Adrenal gland (tissue), 12 donors: Measurements from ENCODE around the gene MLKL. TPM values are rescaled to one million over a fixed set of nuclear protein-coding genes. Genes with fewer than 3 reads are reported as not detected.
"Not testable (repeated sequence)": the region's sequence is repeated elsewhere in the genome, so short reads cannot be mapped to it uniquely, and the experiment has no call there.

Experiments used
- DNase-seq, 7 donors: peaks; one replicate each; pipeline ENCODE4 v3.0.0-alpha.2; 2019 to 2020
- H3K27ac ChIP-seq, 5 donors: fragments of 200-600 bp; sonication (generic) in 4 of 5; 1 replicate in 3 of 5; 2 replicates in 2 of 5; pipeline versions ENCODE4 v1.5.1 to v1.8.0; 2016 to 2020; ENCODE audit warnings: mild to moderate bottlenecking in 1 of 5
- H3K27me3 ChIP-seq: fragments of 200-600 bp; 2 replicates; pipeline ENCODE4 v1.8.0; 2021
- H3K36me3 ChIP-seq, 2 donors: fragments of 200-600 bp; replicated peaks in 1 of 2; 1 replicate in 1 of 2; 2 replicates in 1 of 2; pipeline versions ENCODE4 v1.5.1 to v1.8.0; 2018 to 2022
- H3K4me1 ChIP-seq, 2 donors: fragments of 200-600 bp; replicated peaks in 1 of 2; 1 replicate in 1 of 2; 2 replicates in 1 of 2; pipeline versions ENCODE4 v1.5.1 to v1.8.0; 2018 to 2021
- H3K4me3 ChIP-seq, 4 donors: fragments of 200-600 bp; sonication (generic) in 3 of 4; one replicate each; pipeline ENCODE4 v1.5.1; 2016 to 2018
- H3K9me3 ChIP-seq, 3 donors: fragments of 200-600 bp; sonication (generic) in 1 of 3; replicated peaks in 1 of 3; 1 replicate in 2 of 3; 2 replicates in 1 of 3; pipeline versions ENCODE4 v1.5.1 to v1.8.0; 2016 to 2021
- POLR2A ChIP-seq, 2 donors: fragments of 450-650 bp; IDR thresholded peaks; one replicate each; pipeline ENCODE4 v1.6.1; 2017; ENCODE audit warnings: antibody characterized with exemption in 2 of 2, mild to moderate bottlenecking in 2 of 2, moderate library complexity in 1 of 2
- WGBS, 4 donors: extraction: QIAGEN DNeasy Blood & Tissue Kit in 2 of 4; methylation state at CpG; one replicate each; pipeline versions ENCODE4 v1.1.5 to v1.1.7; 2013 to 2017; 5-methylcytosine and 5-hydroxymethylcytosine counted together
- intact Hi-C, 2 donors: fragments of 100-400 bp; cut with DNase I; formaldehyde crosslinking; loops; one replicate each; pipeline versions ENCODE4 v1.14.1 to v1.15.0; 2022 to 2023
- polyA plus RNA-seq, 3 donors: library from polyadenylated mRNA; stranded (reverse); fragments of 200-250 nt in 2 of 3; fragments of 350-450 nt in 1 of 3; fragmentation: Illumina TruSeq in 1 of 3; extraction: RNeasy Lipid Tissue Mini Kit (QIAGEN cat#74804) in 1 of 3; gene quantifications; one replicate each; pipeline ENCODE4 v1.2.3, GENCODE V29; 2013 to 2014
- total RNA-seq, 9 donors: library from RNA; depleted of rRNA in 4 of 9; stranded (reverse); fragments of >200 nt in 4 of 9; fragments of 120-200 nt in 1 of 9; fragmentation: NEBNext Ultra II Directional in 1 of 9; extraction: Animal tissue kit (Norgen Biotek cat#: 25700) in 1 of 9; gene quantifications; one replicate each; pipeline versions ENCODE4 v1.1.0 to v1.2.4, GENCODE V29; 2013 to 2023
- TF ChIP-seq, protein P1 (sequence below), 6 experiments: fragments of 450-650 bp in 4 of 6; fragments of 200-600 bp in 2 of 6; sonication (generic) in 1 of 6; IDR thresholded peaks; 1 replicate in 5 of 6; 2 replicates in 1 of 6; pipeline versions ENCODE4 v1.5.1 to v1.8.0; 2016 to 2021; ENCODE audit warnings: antibody characterized with exemption in 6 of 6, mild to moderate bottlenecking in 2 of 6, moderate library complexity in 1 of 6
- donor health status: healthy with polysubstance abuse.
- donor health status: Bipolar disorder and iron deficiency.
- donor health status: DM: yes; HTN: yes; CAD: no.
- donor health status: DM: no; HTN: no; CAD: no.
- donor health status: DM: no; HTN: no; CAD: no.
- donor health status: DM: yes; HTN: yes; CAD: no.

Gene MLKL
- total and polyA plus RNA-seq, 12 donors = 3.1 to 26.1 (median 11.0) TPM

DNA sequence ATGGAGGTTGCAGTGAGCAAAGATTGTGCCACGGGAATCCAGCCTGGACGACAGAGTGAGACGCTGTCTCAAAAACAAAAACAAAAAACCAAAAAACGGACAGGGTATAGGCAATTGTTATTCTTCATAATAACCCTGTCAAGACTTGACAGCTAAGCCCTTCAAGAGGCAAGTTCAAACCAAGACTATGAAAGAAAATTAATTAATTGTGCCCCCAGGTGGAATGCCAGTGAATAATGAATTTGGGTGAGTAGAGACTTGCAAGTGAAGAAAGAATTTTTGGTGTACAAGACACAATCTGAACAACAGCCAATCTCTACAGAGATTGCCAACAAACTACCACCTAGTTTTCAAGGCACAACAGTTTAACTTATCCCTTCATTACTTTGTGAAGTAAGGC, 40.3 kb downstream of the MLKL start:
- intact Hi-C loops = no loop called here
- TF ChIP-seq, protein P1, sequence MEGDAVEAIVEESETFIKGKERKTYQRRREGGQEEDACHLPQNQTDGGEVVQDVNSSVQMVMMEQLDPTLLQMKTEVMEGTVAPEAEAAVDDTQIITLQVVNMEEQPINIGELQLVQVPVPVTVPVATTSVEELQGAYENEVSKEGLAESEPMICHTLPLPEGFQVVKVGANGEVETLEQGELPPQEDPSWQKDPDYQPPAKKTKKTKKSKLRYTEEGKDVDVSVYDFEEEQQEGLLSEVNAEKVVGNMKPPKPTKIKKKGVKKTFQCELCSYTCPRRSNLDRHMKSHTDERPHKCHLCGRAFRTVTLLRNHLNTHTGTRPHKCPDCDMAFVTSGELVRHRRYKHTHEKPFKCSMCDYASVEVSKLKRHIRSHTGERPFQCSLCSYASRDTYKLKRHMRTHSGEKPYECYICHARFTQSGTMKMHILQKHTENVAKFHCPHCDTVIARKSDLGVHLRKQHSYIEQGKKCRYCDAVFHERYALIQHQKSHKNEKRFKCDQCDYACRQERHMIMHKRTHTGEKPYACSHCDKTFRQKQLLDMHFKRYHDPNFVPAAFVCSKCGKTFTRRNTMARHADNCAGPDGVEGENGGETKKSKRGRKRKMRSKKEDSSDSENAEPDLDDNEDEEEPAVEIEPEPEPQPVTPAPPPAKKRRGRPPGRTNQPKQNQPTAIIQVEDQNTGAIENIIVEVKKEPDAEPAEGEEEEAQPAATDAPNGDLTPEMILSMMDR (IDR thresholded peaks at IDR 0.05) = no peak
- TF ChIP-seq POLR2A (IDR thresholded peaks at IDR 0.05) = no peak
- no peak overlapping the region for H3K27ac ChIP-seq
- H3K36me3 ChIP-seq = peaks cover 0 to 33% of the 10 kb centered on the region in 2 donors
- peaks cover 0 to 11% of the 10 kb centered on the region in 2 donors for H3K4me1 ChIP-seq
- no peak overlapping the region for H3K4me3 ChIP-seq
- 89 to 93% (median 93%) methylated on average over 4 of the region's 4 CpGs for WGBS, 4 donors
- H3K9me3 ChIP-seq = no peaks in the 10 kb centered on the region
- H3K27me3 ChIP-seq = no peaks in the 10 kb centered on the region
- DNase-seq = no peak

- H3K4me1 ChIP-seq = peaks cover 0 to 11% of the 10 kb centered on the region in 2 donors
- WGBS, 4 donors = 88 to 95% (median 95%) methylated on average over 2 of the region's 2 CpGs
- H3K36me3 ChIP-seq = peaks cover 0 to 30% of the 10 kb centered on the region in 2 donors
- H3K27ac ChIP-seq = no peak overlapping the region
- intact Hi-C loops = no loop called here
- H3K4me3 ChIP-seq = no peak overlapping the region
- TF ChIP-seq, protein P1 (IDR thresholded peaks at IDR 0.05) = no peak
- TF ChIP-seq POLR2A (IDR thresholded peaks at IDR 0.05) = no peak
- H3K27me3 ChIP-seq = no peaks in the 10 kb centered on the region
- H3K9me3 ChIP-seq = no peaks in the 10 kb centered on the region
- peak in 1 of 7 donors; percentile 24 for DNase-seq
These were observed 41.6 kb downstream of the MLKL start for GRCh38 chr16:74659041-74659440.

GRCh38 chr16:74657870-74658642, 42.6 kb downstream of the MLKL start:
- intact Hi-C loops = no loop called here
- Histone ChIP-seq H3K4me3 (no peak overlapping the region), H3K36me3 (peaks cover 0 to 24% of the 10 kb centered on the region in 2 donors), H3K27me3 (no peaks in the 10 kb centered on the region), H3K4me1 (peaks cover 0 to 11% of the 10 kb centered on the region in 2 donors), H3K9me3 (no peaks in the 10 kb centered on the region), H3K27ac (no peak overlapping the region)
- DNase-seq = peak in 2 of 7 donors; percentile 21 to 43
- WGBS, 4 donors = 57 to 75% (median 67%) methylated on average over 5 of the region's 5 CpGs
- TF ChIP-seq POLR2A (IDR thresholded peaks at IDR 0.05) = no peak
- TF ChIP-seq, protein P1 (IDR thresholded peaks at IDR 0.05) = no peak

DNA sequence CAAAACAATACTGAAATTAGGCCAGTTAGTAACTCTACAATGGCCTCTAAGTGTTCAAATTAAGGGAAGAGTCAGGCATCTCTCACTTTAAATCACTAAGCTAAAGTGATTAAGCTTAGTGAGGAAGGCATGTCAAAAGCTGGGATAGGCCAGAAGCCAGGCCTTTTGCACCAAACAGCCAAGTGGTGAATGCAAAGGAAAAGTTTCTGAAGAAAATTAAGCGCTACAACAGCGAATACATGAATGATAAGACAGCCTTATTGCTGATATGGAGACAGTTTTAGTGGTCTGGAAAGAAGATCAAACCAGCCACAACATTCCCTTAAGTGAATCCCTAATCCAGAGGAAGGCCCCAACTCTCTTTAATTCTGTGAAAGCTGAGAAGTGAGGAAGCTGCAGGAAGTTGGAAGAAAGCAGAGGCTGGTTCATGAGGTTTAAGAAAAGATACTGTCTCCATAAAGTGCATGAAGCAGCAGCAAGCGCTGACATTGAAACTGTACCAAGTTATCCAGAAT, 46.1 kb downstream of the MLKL start:
- Histone ChIP-seq H3K36me3 (peaks cover 0 to 8% of the 10 kb centered on the region in 2 donors), H3K4me3 (no peak overlapping the region)
- WGBS, 4 donors = 94 to 99% (median 97%) methylated on average over 3 of the region's 3 CpGs

DNA sequence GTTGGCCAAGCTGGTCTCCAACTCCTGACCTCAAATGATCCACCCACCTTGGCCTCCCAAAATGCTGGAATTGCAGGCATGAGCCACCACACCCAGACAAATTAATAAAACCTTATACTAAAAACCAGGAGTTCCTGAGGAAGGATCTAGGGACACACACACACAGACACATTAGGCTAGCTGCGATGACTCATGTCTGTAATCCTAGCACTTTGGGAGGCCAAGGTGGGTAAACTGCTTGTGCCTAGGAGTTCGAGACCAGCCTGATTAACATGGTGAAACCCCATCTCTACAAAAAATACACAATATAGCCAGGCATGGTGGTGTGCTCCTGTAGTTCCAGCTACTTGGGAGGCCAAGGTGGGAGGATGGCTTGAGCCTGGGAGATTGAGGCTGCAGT, 47.8 kb downstream of the MLKL start:
- H3K27me3 ChIP-seq, H3K9me3 ChIP-seq, H3K4me1 ChIP-seq, H3K4me3 ChIP-seq, intact Hi-C loops, H3K27ac ChIP-seq: not testable (repeated sequence)
- H3K36me3 ChIP-seq = peaks cover 0 to 11% of the 10 kb centered on the region in 2 donors
- WGBS, 4 donors = 94 to 100% (median 98%) methylated on average over 2 of the region's 2 CpGs
- DNase-seq = peak in 1 of 7 donors; percentile 39

More for the DNA sequence above, 46.1 kb downstream of the MLKL start:
- DNase-seq = peak in 1 of 7 donors; percentile 4
- TF ChIP-seq POLR2A (IDR thresholded peaks at IDR 0.05) = no peak
- TF ChIP-seq, protein P1 (IDR thresholded peaks at IDR 0.05) = no peak
- intact Hi-C loops = no loop called here
- Histone ChIP-seq H3K9me3 (no peaks in the 10 kb centered on the region), H3K27ac (no peak overlapping the region), H3K4me1 (peaks cover 0 to 11% of the 10 kb centered on the region in 2 donors), H3K27me3 (no peaks in the 10 kb centered on the region)
